ENCODE data around the gene ATG9B.
"Not testable (repeated sequence)": the region's sequence is repeated elsewhere in the genome, so short reads cannot be mapped to it uniquely, and the experiment has no call there.

Gene ATG9B

GRCh38 chr7:151016505-151016904 is 7.8 kb downstream of the ATG9B start:
- WGBS, 2 experiments = 93 to 94% methylated on average over 8 of the region's 8 CpGs
- H3K27ac ChIP-seq (ENCODE audit: insufficient read depth, low read depth, low read length, poor library complexity, severe bottlenecking) = no peak overlapping the region
- H3K4me3 ChIP-seq (ENCODE audit: insufficient read depth, low read depth, low read length) = no peak overlapping the region
- peaks cover 30% of the 10 kb centered on the region for H3K4me1 ChIP-seq (ENCODE audit: control insufficient read depth, insufficient read depth, low read length)
- H3K27me3 ChIP-seq (ENCODE audit: control insufficient read depth, insufficient read depth, low read length, poor library complexity, severe bottlenecking) = peaks cover 28% of the 10 kb centered on the region
- H3K9me3 ChIP-seq (ENCODE audit: control insufficient read depth, low read length) = no peaks in the 10 kb centered on the region
- no peaks in the 10 kb centered on the region for H3K36me3 ChIP-seq (ENCODE audit: control insufficient read depth, insufficient read depth, low read length)

GRCh38 chr7:151015967-151016366 is 8.3 kb downstream of the ATG9B start:
- H3K36me3 ChIP-seq (ENCODE audit: control insufficient read depth, insufficient read depth, low read length) = no peaks in the 10 kb centered on the region
- WGBS, 2 experiments = 91% methylated on average over 5 of the region's 5 CpGs
- H3K9me3 ChIP-seq (ENCODE audit: control insufficient read depth, low read length) = no peaks in the 10 kb centered on the region
- no peak overlapping the region for H3K27ac ChIP-seq (ENCODE audit: insufficient read depth, low read depth, low read length, poor library complexity, severe bottlenecking)
- H3K4me1 ChIP-seq (ENCODE audit: control insufficient read depth, insufficient read depth, low read length) = peaks cover 27% of the 10 kb centered on the region
- H3K4me3 ChIP-seq (ENCODE audit: insufficient read depth, low read depth, low read length) = no peak overlapping the region
- H3K27me3 ChIP-seq (ENCODE audit: control insufficient read depth, insufficient read depth, low read length, poor library complexity, severe bottlenecking) = peaks cover 28% of the 10 kb centered on the region

- Histone ChIP-seq H3K4me3 (ENCODE audit: insufficient read depth, low read depth, low read length) (no peak overlapping the region), H3K27ac (ENCODE audit: insufficient read depth, low read depth, low read length, poor library complexity, severe bottlenecking) (no peak overlapping the region), H3K27me3 (ENCODE audit: control insufficient read depth, insufficient read depth, low read length, poor library complexity, severe bottlenecking) (peaks cover 28% of the 10 kb centered on the region), H3K4me1 (ENCODE audit: control insufficient read depth, insufficient read depth, low read length) (peaks cover 26% of the 10 kb centered on the region), H3K9me3 (ENCODE audit: control insufficient read depth, low read length) (no peaks in the 10 kb centered on the region), H3K36me3 (ENCODE audit: control insufficient read depth, insufficient read depth, low read length) (no peaks in the 10 kb centered on the region)
- 93 to 94% methylated on average over 8 of the region's 8 CpGs for WGBS, 2 experiments
Measured at GRCh38 chr7:151014950-151015349, 9.3 kb downstream of the ATG9B start.

- WGBS, 2 experiments = 69 to 75% methylated on average over 55 of the region's 55 CpGs
- H3K4me3 ChIP-seq (ENCODE audit: insufficient read depth, low read depth, low read length) = peak overlapping the region; percentile 22
- H3K9me3 ChIP-seq (ENCODE audit: control insufficient read depth, low read length) = no peaks in the 10 kb centered on the region
- H3K27ac ChIP-seq (ENCODE audit: insufficient read depth, low read depth, low read length, poor library complexity, severe bottlenecking) = no peak overlapping the region
- peaks cover 18% of the 10 kb centered on the region for H3K27me3 ChIP-seq (ENCODE audit: control insufficient read depth, insufficient read depth, low read length, poor library complexity, severe bottlenecking)
- H3K4me1 ChIP-seq (ENCODE audit: control insufficient read depth, insufficient read depth, low read length) = peaks cover 28% of the 10 kb centered on the region
- H3K36me3 ChIP-seq (ENCODE audit: control insufficient read depth, insufficient read depth, low read length) = no peaks in the 10 kb centered on the region
Measured at GRCh38 chr7:151013733-151014497, 10.4 kb downstream of the ATG9B start.

GRCh38 chr7:151013356-151013732 is 10.9 kb downstream of the ATG9B start:
- Histone ChIP-seq H3K9me3 (ENCODE audit: control insufficient read depth, low read length) (no peaks in the 10 kb centered on the region), H3K36me3 (ENCODE audit: control insufficient read depth, insufficient read depth, low read length) (no peaks in the 10 kb centered on the region), H3K4me3 (ENCODE audit: insufficient read depth, low read depth, low read length) (no peak overlapping the region), H3K27me3 (ENCODE audit: control insufficient read depth, insufficient read depth, low read length, poor library complexity, severe bottlenecking) (peaks cover 12% of the 10 kb centered on the region), H3K4me1 (ENCODE audit: control insufficient read depth, insufficient read depth, low read length) (peaks cover 27% of the 10 kb centered on the region), H3K27ac (ENCODE audit: insufficient read depth, low read depth, low read length, poor library complexity, severe bottlenecking) (no peak overlapping the region)
- 55 to 60% methylated on average over 26 of the region's 26 CpGs for WGBS, 2 experiments

GRCh38 chr7:151012911-151013347 is 11.4 kb downstream of the ATG9B start:
- Histone ChIP-seq H3K36me3 (ENCODE audit: control insufficient read depth, insufficient read depth, low read length) (no peaks in the 10 kb centered on the region), H3K27ac (ENCODE audit: insufficient read depth, low read depth, low read length, poor library complexity, severe bottlenecking) (no peak overlapping the region), H3K4me3 (ENCODE audit: insufficient read depth, low read depth, low read length) (no peak overlapping the region), H3K9me3 (ENCODE audit: control insufficient read depth, low read length) (no peaks in the 10 kb centered on the region), H3K4me1 (ENCODE audit: control insufficient read depth, insufficient read depth, low read length) (peaks cover 31% of the 10 kb centered on the region), H3K27me3 (ENCODE audit: control insufficient read depth, insufficient read depth, low read length, poor library complexity, severe bottlenecking) (peaks cover 8% of the 10 kb centered on the region)
- 42 to 43% methylated on average over 23 of the region's 23 CpGs for WGBS, 2 experiments

- WGBS, 2 experiments = 85 to 89% methylated on average over 6 of the region's 6 CpGs
Measured at GRCh38 chr7:151012031-151012692, 12.1 kb downstream of the ATG9B start.

GRCh38 chr7:151011616-151012015 is 12.7 kb downstream of the ATG9B start:
- 85 to 86% methylated on average over 12 of the region's 12 CpGs for WGBS, 2 experiments
- H3K36me3 ChIP-seq (ENCODE audit: control insufficient read depth, insufficient read depth, low read length); H3K27ac ChIP-seq (ENCODE audit: insufficient read depth, low read depth, low read length, poor library complexity, severe bottlenecking); H3K27me3 ChIP-seq (ENCODE audit: control insufficient read depth, insufficient read depth, low read length, poor library complexity, severe bottlenecking); H3K9me3 ChIP-seq (ENCODE audit: control insufficient read depth, low read length); H3K4me3 ChIP-seq (ENCODE audit: insufficient read depth, low read depth, low read length): not testable (repeated sequence)
- H3K4me1 ChIP-seq (ENCODE audit: control insufficient read depth, insufficient read depth, low read length) = peaks cover 33% of the 10 kb centered on the region

More at GRCh38 chr7:151012031-151012692, 12.1 kb downstream of the ATG9B start:
- H3K4me1 ChIP-seq (ENCODE audit: control insufficient read depth, insufficient read depth, low read length) = peaks cover 33% of the 10 kb centered on the region
- no peak overlapping the region for H3K4me3 ChIP-seq (ENCODE audit: insufficient read depth, low read depth, low read length)
- no peak overlapping the region for H3K27ac ChIP-seq (ENCODE audit: insufficient read depth, low read depth, low read length, poor library complexity, severe bottlenecking)
- no peaks in the 10 kb centered on the region for H3K36me3 ChIP-seq (ENCODE audit: control insufficient read depth, insufficient read depth, low read length)
- peaks cover under 1% of the 10 kb centered on the region for H3K27me3 ChIP-seq (ENCODE audit: control insufficient read depth, insufficient read depth, low read length, poor library complexity, severe bottlenecking)
- H3K9me3 ChIP-seq (ENCODE audit: control insufficient read depth, low read length) = no peaks in the 10 kb centered on the region

GRCh38 chr7:151011097-151011409 is 13.2 kb downstream of the ATG9B start:
- Histone ChIP-seq H3K36me3 (ENCODE audit: control insufficient read depth, insufficient read depth, low read length) (no peaks in the 10 kb centered on the region), H3K4me3 (ENCODE audit: insufficient read depth, low read depth, low read length) (peak overlapping the region; percentile 34), H3K9me3 (ENCODE audit: control insufficient read depth, low read length) (no peaks in the 10 kb centered on the region), H3K4me1 (ENCODE audit: control insufficient read depth, insufficient read depth, low read length) (peaks cover 33% of the 10 kb centered on the region), H3K27me3 (ENCODE audit: control insufficient read depth, insufficient read depth, low read length, poor library complexity, severe bottlenecking) (no peaks in the 10 kb centered on the region), H3K27ac (ENCODE audit: insufficient read depth, low read depth, low read length, poor library complexity, severe bottlenecking) (no peak overlapping the region)
- WGBS, 2 experiments = 62 to 73% methylated on average over 1 of the region's 1 CpG

GRCh38 chr7:151010307-151011096 is 13.8 kb downstream of the ATG9B start:
- H3K4me3 ChIP-seq (ENCODE audit: insufficient read depth, low read depth, low read length) = peak overlapping the region; percentile 34
- no peak overlapping the region for H3K27ac ChIP-seq (ENCODE audit: insufficient read depth, low read depth, low read length, poor library complexity, severe bottlenecking)
- no peaks in the 10 kb centered on the region for H3K9me3 ChIP-seq (ENCODE audit: control insufficient read depth, low read length)
- H3K4me1 ChIP-seq (ENCODE audit: control insufficient read depth, insufficient read depth, low read length) = peaks cover 33% of the 10 kb centered on the region
- 21 to 25% methylated on average over 18 of the region's 18 CpGs for WGBS, 2 experiments
- no peaks in the 10 kb centered on the region for H3K27me3 ChIP-seq (ENCODE audit: control insufficient read depth, insufficient read depth, low read length, poor library complexity, severe bottlenecking)
- H3K36me3 ChIP-seq (ENCODE audit: control insufficient read depth, insufficient read depth, low read length) = no peaks in the 10 kb centered on the region
